Frontal cortex (tissue), 4 donors: Measurements from ENCODE around the gene IDNK. TPM values are rescaled to one million over a fixed set of nuclear protein-coding genes. Genes with fewer than 3 reads are reported as not detected.

Experiments
- DNase-seq, 2 donors: peaks; one replicate each; pipeline ENCODE4 v3.0.0; 2012; ENCODE audit warnings: low spot score in 2 of 2
- FAIRE-seq: peaks from 2 replicates; lab custom pipeline; 2012; peaks lifted over from hg19 to GRCh38; lab: Jason Lieb, UNC
- total RNA-seq: library from RNA; depleted of rRNA; stranded (reverse); fragments of >200 nt; gene quantifications from one replicate; pipeline ENCODE4 v1.2.3, GENCODE V29; 2014
- donor health status: control.
- donor health status: control.
- donor health status: control.

Gene IDNK
- total RNA-seq, 1 donor from 2014 or later = 6.5 TPM

GRCh38 chr9:83630938-83631457 is 8.1 kb downstream of the IDNK start:
- no peak for FAIRE-seq

DNA sequence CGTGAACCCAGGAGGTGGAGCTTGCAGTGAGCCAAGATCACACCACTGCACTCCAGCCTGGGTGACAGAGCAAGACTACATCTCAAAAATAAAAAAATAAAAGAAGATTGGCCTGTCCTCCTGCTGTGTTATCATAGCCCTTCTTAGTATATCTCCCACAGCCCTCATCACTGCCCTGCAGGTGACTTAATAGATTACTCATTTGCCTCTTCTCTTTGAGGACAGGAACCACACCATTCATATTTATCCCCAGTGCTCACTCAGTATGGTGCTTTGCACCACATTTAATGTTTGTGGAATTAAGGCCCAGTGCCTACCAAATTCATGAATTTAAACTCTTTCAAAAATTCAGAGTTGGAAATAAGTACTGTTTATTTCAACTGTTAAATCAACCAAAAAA is 10.3 kb downstream of the IDNK start:
- no peak for FAIRE-seq
- DNase-seq = no peak

More at GRCh38 chr9:83630938-83631457, 8.1 kb downstream of the IDNK start:
- DNase-seq = no peak

DNA sequence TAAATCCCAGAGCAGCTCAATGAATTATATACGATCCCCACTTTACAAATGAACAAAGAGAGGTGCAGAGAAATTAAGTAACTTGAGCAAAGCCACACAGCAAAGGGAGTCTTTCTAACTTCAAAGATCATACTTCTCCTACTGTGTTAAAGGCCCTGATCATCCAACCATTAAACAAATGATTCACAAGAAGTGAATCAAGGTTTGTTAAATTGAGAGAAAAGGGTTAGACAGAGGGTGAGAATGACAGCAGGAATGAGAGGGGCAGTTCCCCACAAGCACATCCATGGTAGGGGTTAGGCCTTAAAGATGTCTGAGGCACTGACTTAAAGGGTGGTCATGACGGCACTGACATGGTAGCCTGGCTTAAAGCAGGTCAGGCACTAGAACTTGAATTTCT is 10.7 kb downstream of the IDNK start:
- DNase-seq (no peak), FAIRE-seq (no peak)

DNA sequence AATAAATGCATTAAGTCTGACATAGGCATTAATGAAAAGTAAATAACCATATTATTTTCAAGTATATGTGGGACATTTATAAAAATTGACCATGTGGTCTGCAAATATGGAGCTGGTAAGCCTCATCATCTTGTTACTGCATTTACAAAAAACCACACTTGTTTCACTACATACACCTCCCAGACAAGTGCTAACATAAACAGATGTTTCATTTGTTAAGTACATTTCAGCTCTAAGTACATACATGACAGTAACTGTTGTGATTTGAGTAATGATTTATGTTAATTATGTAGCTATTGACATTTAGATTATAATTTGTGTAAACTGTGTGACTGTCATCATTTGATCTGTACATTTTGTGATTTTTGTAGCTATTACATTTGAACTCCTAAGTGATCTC is 13.9 kb downstream of the IDNK start:
- FAIRE-seq = no peak
- DNase-seq = no peak

DNA sequence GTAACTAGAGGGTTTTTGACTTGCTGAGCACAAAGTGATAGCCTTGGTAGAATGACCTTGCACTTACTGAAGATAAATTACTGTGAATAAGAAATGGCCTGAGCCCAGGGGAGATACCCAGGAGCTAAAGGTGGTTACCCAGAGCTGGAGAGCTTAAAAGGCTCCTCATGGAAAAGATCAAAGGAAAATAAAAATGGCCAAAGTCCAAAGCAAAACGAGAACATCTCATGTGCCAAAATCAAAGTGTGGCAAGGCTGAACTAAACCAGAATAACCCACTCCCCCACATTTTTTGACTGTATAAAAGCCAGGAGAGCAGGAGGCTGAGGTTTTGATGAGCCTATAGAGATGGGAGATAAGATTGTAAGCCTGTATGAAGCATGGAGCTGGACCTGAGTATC is 14.4 kb downstream of the IDNK start:
- no peak for FAIRE-seq
- DNase-seq = no peak

DNA sequence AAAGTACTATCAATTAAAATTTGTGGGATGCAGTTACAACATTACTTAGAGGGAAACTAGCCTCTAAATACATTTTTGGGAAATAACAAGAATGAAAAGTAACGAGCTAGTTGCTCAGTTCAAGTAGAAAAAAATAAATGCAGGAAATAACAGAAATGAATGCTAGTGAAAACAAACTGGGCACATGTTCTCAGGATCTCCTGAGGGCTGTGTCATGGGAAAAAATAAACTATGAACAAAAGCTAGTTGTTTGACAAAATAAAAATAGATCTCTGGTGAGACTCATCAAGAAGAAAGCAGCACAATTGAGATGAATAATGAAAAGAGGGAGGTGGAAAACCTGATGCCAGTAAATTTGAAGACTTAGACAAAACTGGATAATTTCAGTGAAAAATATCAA is 16.3 kb downstream of the IDNK start:
- DNase-seq (no peak), FAIRE-seq (no peak)

- FAIRE-seq = no peak
Observed at GRCh38 chr9:83642793-83643192, 19.9 kb downstream of the IDNK start.

DNA sequence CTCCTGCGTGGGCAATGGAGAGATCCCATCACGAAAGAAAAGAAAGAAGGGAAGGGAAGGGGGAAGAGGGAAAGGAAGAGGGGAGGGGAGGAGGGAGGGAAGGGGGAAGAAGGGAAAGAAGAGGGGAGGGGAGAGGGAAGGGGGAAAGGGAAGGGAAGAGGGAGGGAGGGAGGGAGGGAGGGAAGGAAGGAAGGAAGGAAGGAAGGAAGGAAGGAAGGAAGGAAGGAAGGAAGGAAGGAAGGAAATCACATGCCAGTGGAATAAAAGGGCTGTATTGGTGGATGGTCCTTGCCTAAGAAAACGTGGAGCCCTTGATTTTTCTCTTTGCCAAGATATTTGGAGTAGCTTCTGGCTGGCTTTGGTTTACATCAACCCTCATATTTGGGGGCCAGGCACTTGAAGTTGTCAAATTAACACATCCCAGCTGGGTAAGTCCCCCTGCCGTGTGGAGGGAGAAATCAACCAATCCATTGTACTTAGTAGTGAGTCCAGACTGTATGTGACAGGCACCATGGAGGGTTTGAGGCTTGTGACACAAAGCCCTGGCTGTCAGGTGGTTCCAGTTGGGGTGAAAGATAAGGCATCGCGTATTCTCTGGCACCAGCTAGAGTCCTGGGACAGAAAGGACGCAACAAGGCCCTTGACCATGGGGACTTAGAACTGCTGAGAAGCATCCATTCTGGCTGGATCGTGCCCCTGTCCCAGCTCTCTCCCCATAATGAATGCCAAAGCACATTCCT is 23.7 kb downstream of the IDNK start:
- DNase-seq (no peak), FAIRE-seq (no peak)

More at GRCh38 chr9:83642793-83643192, 19.9 kb downstream of the IDNK start:
- DNase-seq = no peak

DNA sequence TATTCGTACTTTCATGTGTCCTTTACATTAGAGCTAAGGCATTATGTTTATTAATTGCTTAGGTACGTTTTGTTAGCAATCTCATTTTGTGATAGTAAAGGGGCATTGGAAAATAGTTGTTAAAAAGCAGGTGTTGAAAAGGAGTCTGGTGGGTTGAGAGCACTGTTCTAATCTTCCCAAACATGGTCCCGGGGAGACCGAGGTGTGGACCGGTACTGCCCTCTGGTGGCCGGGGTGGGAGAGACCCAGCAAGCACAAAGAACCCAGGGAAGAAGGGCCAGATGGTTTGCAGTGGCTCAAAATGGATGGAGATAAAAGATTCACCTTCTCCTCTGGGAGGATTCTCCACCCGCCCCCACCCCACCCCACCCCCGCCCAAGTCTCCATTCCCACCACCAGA is 26.1 kb downstream of the IDNK start:
- no peak for FAIRE-seq

DNA sequence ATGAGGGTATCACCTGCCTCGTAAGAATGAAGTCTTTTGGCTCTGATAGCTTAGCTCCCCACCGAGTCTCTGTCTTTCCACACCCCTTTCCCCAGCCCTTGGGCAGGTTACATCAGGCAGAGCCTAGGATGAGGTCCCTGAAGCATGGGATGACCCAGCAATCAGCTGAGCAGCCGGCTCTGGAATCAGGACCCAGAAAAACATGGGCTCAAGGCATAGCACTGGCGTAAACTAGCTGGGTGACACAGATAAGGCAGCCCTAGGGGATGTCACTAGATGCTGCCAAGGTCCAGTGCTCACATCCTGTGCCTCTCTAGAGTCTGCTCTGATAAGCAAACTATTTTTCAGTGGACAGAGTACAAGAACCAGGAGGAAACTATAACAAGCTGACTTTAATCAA is 26.6 kb downstream of the IDNK start:
- DNase-seq = no peak
- FAIRE-seq = no peak

More for the DNA sequence above, 26.1 kb downstream of the IDNK start:
- peak in 1 of 2 donors; percentile 56 for DNase-seq

DNA sequence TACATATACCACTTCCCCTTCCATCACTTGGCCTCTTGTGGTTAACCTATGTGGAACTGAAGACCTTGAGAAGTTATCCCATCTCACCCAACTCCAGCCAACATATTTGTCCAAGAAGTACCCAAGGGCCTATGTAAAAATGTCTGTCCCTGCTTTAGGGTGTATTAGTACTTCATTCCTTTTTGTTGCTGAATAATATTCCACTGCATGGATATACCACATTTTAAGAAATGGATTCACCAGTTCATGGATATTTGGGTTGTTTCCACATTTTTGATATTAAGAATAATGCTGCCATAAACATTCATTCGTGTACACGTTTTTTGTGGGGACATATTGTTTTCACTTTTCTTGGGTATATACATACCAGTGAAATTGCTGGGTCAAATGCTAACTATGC is 28.6 kb downstream of the IDNK start:
- FAIRE-seq (no peak), DNase-seq (no peak)

GRCh38 chr9:83652433-83652832 is 29.5 kb downstream of the IDNK start:
- no peak for FAIRE-seq

GRCh38 chr9:83655433-83655832 is 32.5 kb downstream of the IDNK start:
- FAIRE-seq (no peak), DNase-seq (no peak)

More at GRCh38 chr9:83652433-83652832, 29.5 kb downstream of the IDNK start:
- DNase-seq = no peak

DNA sequence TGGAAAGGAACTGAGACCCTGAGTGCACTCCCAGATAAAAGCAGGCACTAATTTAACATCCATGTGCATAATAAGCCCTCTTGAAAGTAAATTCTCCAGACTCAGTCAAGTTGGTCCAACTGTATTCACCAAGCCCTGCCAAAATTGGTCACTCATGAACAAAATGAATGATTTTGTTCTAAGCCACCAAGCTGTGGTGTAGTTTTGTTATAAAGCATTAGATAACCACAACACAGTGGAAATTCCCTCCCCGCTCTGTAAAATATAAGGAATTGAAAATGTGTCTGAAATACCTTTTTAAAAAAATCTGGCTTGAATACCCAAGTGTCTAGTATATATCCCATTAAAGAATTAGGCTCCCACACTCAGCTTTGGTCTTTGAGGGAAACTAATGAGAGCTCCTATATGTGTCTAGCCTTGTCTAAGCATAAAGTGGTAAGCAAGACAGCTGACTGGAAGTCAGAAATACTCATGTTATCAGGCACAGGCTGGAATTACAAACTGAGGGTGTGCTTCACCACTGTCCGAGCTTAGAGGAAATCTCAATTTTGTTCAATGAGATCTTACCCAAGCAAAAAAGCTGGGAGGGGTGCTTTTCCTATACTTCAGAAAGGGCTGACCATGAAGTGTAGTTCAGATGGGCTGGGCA is 33.2 kb downstream of the IDNK start:
- FAIRE-seq (no peak), DNase-seq (no peak)

GRCh38 chr9:83656952-83657351 is 34.0 kb downstream of the IDNK start:
- FAIRE-seq = no peak
- no peak for DNase-seq

- FAIRE-seq (no peak), DNase-seq (no peak)
Observed at GRCh38 chr9:83662933-83663332, 40.0 kb downstream of the IDNK start.

- DNase-seq = no peak
- no peak for FAIRE-seq
Observed at GRCh38 chr9:83665580-83666200, 42.7 kb downstream of the IDNK start.

- DNase-seq (no peak), FAIRE-seq (no peak)
Observed at GRCh38 chr9:83669067-83669466, 46.1 kb downstream of the IDNK start.

DNA sequence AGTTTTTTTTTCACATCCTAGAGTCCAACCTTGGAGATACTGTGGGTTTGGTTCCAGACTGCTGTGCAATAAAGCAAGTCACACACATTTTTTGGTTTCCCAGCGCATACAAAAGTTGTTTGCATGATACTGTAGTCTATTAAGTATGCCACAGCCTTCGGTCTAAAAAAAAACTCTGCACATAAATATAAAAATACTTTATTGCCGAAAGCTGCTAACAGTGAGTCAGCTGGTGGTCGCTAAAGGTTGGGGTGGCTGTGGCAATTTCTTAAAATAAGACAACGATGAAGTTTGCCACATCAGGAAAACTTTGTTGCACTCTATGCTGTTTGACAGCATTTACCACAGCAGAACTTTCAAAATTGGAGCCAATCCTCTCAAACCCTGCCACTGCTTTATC is 47.4 kb downstream of the IDNK start:
- no peak for DNase-seq
- no peak for FAIRE-seq

DNA sequence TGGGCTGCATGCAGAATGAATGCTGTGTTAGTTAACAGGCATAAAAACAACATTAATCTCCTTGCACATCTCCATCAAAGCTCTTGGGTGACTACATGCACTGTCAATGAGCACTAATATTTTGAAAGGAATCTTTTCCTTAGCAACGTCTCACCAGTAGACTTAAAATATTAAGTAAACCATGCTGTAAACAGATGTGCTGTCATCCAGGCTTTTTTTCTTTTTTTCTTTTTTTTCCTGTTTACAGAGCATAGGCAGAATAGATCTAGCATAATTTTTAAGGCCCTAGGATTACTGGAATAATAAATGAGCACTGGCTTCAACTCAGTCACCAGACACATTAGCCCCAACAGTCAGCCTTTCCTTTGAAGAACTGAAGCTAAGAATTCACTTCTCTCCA is 48.5 kb downstream of the IDNK start:
- no peak for FAIRE-seq
- no peak for DNase-seq

- no peak for FAIRE-seq
- no peak for DNase-seq
Observed at GRCh38 chr9:83675466-83675865, 52.5 kb downstream of the IDNK start.
